HL-60 (cell line): Measurements from ENCODE around the gene BEGAIN.

Experiments
- DNase-seq, 2 experiments: peaks; one replicate each; pipeline ENCODE4 v3.0.0-alpha.2; 2010 to 2020; ENCODE audit warnings: low read depth in 1 of 2, low spot score in 1 of 2
- H3K27ac ChIP-seq: fragments of 250-450 bp; sonication (Bioruptor Pico); replicated peaks from 2 replicates; pipeline ENCODE4 v1.5.1; 2020; ENCODE audit warnings: mild to moderate bottlenecking, moderate library complexity
- H3K27me3 ChIP-seq: fragments of 250-450 bp; sonication (Bioruptor Pico); 2 replicates; pipeline ENCODE4 v1.5.1; 2021; ENCODE audit warnings: mild to moderate bottlenecking, moderate library complexity; ENCODE audit not compliant: insufficient read depth, poor library complexity, severe bottlenecking
- H3K4me3 ChIP-seq: replicated peaks from 2 replicates; pipeline ENCODE4 v1.5.1; 2011; ENCODE audit warnings: mild to moderate bottlenecking, control low read depth, low read length; ENCODE audit not compliant: insufficient read depth
- GABPA ChIP-seq: IDR thresholded peaks from 2 replicates; pipeline ENCODE4 v1.6.1; 2012; ENCODE audit warnings: low read depth
- POLR2AphosphoS5 ChIP-seq: IDR thresholded peaks from 2 replicates; pipeline ENCODE4 v1.6.1; 2012; ENCODE audit warnings: low read depth
- SPI1 ChIP-seq: IDR thresholded peaks from 2 replicates; pipeline ENCODE4 v1.6.1; 2012; ENCODE audit warnings: low read depth, mild to moderate bottlenecking, borderline replicate concordance
- TF ChIP-seq, protein P1 (sequence below): IDR thresholded peaks from 2 replicates; pipeline ENCODE4 v1.6.1; 2012; ENCODE audit warnings: low read depth; ENCODE audit not compliant: insufficient replicate concordance
- TF ChIP-seq, protein P2 (sequence below): IDR thresholded peaks from one replicate; pipeline ENCODE4 v1.5.1; 2011; ENCODE audit warnings: low read length, control low read depth, inconsistent platforms; ENCODE audit not compliant: insufficient read depth

BEGAIN gene

DNA sequence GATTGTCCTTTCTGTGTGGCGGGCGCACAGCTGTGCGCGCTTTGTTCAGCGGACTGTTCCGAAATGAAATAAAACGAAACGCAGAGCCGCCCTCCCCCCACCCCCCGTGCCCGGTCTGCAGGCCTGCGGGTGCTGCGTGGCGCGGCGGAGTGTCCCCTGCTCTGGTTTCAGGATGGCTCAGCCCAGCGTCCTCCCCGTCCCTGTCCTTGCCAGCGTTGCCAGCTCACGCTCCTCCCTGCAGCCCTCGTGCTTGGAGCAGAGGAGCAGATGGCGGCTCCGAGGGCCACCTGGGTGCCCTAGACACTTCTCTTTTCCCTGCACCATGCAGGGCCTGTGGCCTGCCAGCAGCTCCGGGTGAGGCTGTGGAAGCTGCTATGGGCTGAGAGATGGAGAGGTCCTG lies 17.5 kb upstream of the BEGAIN start:
- TF ChIP-seq, protein P1, sequence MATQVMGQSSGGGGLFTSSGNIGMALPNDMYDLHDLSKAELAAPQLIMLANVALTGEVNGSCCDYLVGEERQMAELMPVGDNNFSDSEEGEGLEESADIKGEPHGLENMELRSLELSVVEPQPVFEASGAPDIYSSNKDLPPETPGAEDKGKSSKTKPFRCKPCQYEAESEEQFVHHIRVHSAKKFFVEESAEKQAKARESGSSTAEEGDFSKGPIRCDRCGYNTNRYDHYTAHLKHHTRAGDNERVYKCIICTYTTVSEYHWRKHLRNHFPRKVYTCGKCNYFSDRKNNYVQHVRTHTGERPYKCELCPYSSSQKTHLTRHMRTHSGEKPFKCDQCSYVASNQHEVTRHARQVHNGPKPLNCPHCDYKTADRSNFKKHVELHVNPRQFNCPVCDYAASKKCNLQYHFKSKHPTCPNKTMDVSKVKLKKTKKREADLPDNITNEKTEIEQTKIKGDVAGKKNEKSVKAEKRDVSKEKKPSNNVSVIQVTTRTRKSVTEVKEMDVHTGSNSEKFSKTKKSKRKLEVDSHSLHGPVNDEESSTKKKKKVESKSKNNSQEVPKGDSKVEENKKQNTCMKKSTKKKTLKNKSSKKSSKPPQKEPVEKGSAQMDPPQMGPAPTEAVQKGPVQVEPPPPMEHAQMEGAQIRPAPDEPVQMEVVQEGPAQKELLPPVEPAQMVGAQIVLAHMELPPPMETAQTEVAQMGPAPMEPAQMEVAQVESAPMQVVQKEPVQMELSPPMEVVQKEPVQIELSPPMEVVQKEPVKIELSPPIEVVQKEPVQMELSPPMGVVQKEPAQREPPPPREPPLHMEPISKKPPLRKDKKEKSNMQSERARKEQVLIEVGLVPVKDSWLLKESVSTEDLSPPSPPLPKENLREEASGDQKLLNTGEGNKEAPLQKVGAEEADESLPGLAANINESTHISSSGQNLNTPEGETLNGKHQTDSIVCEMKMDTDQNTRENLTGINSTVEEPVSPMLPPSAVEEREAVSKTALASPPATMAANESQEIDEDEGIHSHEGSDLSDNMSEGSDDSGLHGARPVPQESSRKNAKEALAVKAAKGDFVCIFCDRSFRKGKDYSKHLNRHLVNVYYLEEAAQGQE, result no peak
- no peak for TF ChIP-seq GABPA
- TF ChIP-seq SPI1, result no peak
- no peak for TF ChIP-seq POLR2AphosphoS5
- TF ChIP-seq, protein P2, sequence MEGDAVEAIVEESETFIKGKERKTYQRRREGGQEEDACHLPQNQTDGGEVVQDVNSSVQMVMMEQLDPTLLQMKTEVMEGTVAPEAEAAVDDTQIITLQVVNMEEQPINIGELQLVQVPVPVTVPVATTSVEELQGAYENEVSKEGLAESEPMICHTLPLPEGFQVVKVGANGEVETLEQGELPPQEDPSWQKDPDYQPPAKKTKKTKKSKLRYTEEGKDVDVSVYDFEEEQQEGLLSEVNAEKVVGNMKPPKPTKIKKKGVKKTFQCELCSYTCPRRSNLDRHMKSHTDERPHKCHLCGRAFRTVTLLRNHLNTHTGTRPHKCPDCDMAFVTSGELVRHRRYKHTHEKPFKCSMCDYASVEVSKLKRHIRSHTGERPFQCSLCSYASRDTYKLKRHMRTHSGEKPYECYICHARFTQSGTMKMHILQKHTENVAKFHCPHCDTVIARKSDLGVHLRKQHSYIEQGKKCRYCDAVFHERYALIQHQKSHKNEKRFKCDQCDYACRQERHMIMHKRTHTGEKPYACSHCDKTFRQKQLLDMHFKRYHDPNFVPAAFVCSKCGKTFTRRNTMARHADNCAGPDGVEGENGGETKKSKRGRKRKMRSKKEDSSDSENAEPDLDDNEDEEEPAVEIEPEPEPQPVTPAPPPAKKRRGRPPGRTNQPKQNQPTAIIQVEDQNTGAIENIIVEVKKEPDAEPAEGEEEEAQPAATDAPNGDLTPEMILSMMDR, result no peak
- Histone ChIP-seq H3K4me3 (no peak overlapping the region), H3K27ac (no peak overlapping the region), H3K27me3 (no peaks in the 10 kb centered on the region)
- DNase-seq, result no peak

DNA sequence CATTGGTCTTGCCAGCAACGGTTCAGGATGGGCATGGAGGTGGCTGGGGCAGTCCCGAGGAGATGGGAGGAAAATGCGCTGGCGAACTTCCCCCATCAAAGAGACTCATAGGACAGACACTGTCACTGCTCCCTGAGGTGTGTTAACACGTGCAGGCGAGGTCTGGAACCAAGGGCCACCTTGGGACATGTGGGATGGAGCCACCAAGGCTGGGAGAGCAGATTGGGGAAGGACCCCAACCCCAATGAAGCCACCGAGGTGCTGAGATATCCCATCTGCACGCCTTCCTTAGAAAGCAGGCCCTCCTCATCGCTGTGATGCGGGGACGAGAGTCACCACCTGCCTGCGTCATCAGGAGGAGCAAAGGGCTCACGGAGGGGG lies 16.9 kb upstream of the BEGAIN start:
- Histone ChIP-seq H3K4me3 (no peak overlapping the region), H3K27ac (no peak overlapping the region), H3K27me3 (no peaks in the 10 kb centered on the region)
- TF ChIP-seq POLR2AphosphoS5 (no peak), GABPA (no peak), SPI1 (no peak)
- TF ChIP-seq, protein P2, result no peak
- TF ChIP-seq, protein P1, result no peak
- no peak for DNase-seq

DNA sequence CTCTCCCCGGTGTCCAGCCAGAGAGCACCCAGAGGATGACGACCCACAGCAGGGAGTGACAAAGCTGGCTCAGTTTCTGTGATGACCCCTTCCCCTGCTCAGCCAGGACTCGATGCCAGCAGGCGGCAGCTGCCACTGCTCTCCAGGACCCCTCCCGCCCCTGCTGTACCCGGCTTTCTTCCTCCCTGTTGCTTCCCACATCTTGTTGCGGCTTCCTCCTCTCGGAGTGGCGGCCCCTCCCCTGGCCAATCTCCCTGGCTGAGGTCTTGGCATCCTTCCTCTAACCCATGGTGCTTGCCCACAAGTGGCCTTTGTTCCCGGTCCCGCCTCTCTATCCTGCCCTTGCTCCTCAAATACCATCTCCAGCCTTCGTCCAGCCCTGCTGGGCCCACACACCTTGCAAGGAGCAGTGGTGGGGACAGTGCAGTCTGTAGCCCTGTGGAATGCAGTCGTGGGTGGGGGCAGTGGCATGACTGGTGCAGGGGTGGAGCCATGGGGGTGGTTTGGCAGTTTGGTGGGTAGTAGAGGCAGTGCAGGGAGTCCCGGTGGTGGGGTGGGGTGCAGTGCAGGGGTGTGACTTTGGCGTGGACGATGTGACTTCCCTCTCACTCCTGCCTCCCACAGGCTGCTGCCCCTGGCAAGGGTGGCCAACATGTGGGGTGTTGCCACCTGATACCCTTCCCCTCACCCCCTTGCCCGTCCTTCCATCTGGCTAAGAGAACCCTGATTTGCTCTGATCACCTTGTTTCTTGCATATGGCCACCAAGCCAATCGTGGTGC lies 16.3 kb upstream of the BEGAIN start:
- Histone ChIP-seq H3K27ac (no peak overlapping the region), H3K4me3 (no peak overlapping the region), H3K27me3 (no peaks in the 10 kb centered on the region)
- DNase-seq, result peak in 1 of 2 experiments; percentile 45
- TF ChIP-seq POLR2AphosphoS5 (no peak), GABPA (no peak), SPI1 (no peak)
- TF ChIP-seq, protein P1, result no peak
- TF ChIP-seq, protein P2, result no peak
